Natural killer cell treated with Interleukin-12 subunit alpha and Interleukin-12 subunit beta and Interleukin-15 and Interleukin-18, amount 100 ng/mL, for 72 hours (primary cell): ENCODE data around the gene LEAP2. TPM values are rescaled to one million over a fixed set of nuclear protein-coding genes. Genes with fewer than 3 reads are reported as not detected.
"Not testable (repeated sequence)": the region's sequence is repeated elsewhere in the genome, so short reads cannot be mapped to it uniquely, and the experiment has no call there.

Experiments
- ATAC-seq, 2 donors: fragments of 150-1000 bp; cut with Tn5 transposase in 1 of 2; sonication (Bioruptor Pico), chemical (Tn5 transposase) in 1 of 2; 2 replicates each; pipeline ENCODE4 v1.10.0; 2021
- DNase-seq: peaks from one replicate; pipeline ENCODE4 v3.0.0; 2022; ENCODE audit warnings: low spot score
- H3K27ac Mint-ChIP-seq, 2 donors: 1 replicate in 1 of 2; 2 replicates in 1 of 2; pipeline ENCODE4 v1.8.0; 2022; ENCODE audit warnings: mixed read lengths in 2 of 2, mild to moderate bottlenecking in 1 of 2, moderate library complexity in 1 of 2
- H3K27me3 Mint-ChIP-seq, 2 donors: 1 replicate in 1 of 2; 2 replicates in 1 of 2; pipeline ENCODE4 v1.8.0; 2022; ENCODE audit warnings: mixed read lengths in 2 of 2
- H3K36me3 Mint-ChIP-seq: one replicate; pipeline ENCODE4 v1.8.0; 2022; ENCODE audit warnings: mixed read lengths
- H3K4me1 Mint-ChIP-seq, 2 donors: 1 replicate in 1 of 2; 2 replicates in 1 of 2; pipeline ENCODE4 v1.8.0; 2022; ENCODE audit warnings: low read depth in 2 of 2, mixed read lengths in 2 of 2, mild to moderate bottlenecking in 1 of 2
- H3K4me3 Mint-ChIP-seq: one replicate; pipeline ENCODE4 v1.8.0; 2022; ENCODE audit warnings: mixed read lengths
- H3K9me3 Mint-ChIP-seq: 2 replicates; pipeline ENCODE4 v1.8.0; 2022; ENCODE audit warnings: mixed read lengths
- total RNA-seq, 2 donors: library from RNA; stranded (reverse); gene quantifications; one replicate each; pipeline ENCODE4 v1.2.3, GENCODE V29; 2022

LEAP2 gene
- total RNA-seq, 2 donors from 2014 or later: 2.7 to 5.6 TPM

DNA sequence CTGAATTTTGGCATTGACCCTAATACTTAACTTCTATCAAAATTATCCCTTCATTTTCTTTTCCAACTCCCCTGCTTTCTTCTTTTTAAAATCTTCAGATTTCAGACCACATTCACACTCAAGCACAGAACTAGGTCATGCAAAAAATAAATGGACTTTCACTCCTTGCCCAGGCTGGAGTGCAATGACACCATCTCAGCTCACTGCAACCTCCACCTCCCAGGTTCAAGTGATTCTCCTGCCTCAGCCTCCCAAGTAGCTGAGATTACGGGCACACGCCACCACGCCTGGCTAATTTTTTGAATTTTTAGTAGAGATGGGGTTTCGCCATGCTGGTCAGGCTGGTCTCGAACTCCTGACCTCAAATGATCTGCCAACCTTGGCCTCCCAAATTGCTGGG lies 18.5 kb upstream of the LEAP2 start:
- H3K9me3 Mint-ChIP-seq, H3K27ac Mint-ChIP-seq, H3K4me3 Mint-ChIP-seq, DNase-seq, H3K4me1 Mint-ChIP-seq, ATAC-seq, H3K36me3 Mint-ChIP-seq: not testable (repeated sequence)
- peaks cover 14 to 25% of the 10 kb centered on the region in 2 donors for H3K27me3 Mint-ChIP-seq

DNA sequence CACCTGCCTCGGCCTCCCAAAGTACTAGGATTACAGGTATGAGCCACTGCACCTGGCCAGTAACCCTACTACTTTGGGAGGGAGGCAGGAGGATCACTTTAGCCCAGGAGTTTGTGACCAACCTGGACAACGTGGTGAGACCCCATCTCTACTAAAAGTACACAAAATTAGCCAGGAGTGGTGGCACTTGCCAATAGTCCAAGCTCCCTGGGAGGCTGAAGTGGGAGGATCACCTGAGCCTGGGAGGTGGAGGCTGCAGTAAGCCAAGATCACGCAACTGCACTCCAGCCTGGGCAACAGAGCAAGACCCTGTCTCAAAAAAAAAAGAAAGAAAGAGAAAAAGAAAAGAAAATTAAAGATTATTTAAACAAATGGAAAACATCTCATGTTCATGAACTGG lies 17.5 kb upstream of the LEAP2 start:
- no peak overlapping the region for H3K27ac Mint-ChIP-seq
- no peaks in the 10 kb centered on the region for H3K36me3 Mint-ChIP-seq
- H3K4me1 Mint-ChIP-seq: no peaks in the 10 kb centered on the region

DNA sequence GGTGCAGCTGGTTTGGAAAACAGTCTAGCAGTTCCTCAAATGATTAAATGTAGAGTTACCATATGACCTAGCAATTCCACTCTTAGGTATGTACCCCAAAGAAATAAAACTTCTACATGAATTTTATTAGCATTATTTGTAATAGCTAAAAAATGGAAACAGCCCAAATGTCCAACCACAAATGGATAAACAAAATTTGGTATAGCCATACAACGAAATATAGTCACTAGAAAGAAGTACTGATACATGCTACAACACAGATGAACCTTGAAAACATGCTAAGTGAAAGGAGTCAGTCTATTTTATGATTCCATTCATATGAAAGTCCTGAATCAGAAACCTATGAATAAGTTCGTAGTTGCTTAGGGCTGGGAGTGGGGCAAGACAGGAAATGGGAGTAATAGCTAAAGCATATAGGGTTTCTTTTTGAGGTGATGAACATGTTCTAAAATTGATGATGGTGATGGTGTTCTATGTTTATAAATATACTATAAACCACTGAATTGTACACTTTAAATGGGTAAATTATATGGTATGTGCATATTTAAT lies 13.5 kb upstream of the LEAP2 start:
- H3K4me3 Mint-ChIP-seq: no peak overlapping the region
- H3K4me1 Mint-ChIP-seq: no peaks in the 10 kb centered on the region
- no peak for DNase-seq
- no peaks in the 10 kb centered on the region for H3K36me3 Mint-ChIP-seq
- no peak overlapping the region for H3K27ac Mint-ChIP-seq
- ATAC-seq: no peak
- H3K9me3 Mint-ChIP-seq: no peaks in the 10 kb centered on the region
- H3K27me3 Mint-ChIP-seq: peaks cover 11 to 17% of the 10 kb centered on the region in 2 donors

More for the DNA sequence above, 17.5 kb upstream of the LEAP2 start:
- no peaks in the 10 kb centered on the region for H3K9me3 Mint-ChIP-seq
- DNase-seq (no peak), ATAC-seq (no peak)
- peaks cover 16 to 25% of the 10 kb centered on the region in 2 donors for H3K27me3 Mint-ChIP-seq
- no peak overlapping the region for H3K4me3 Mint-ChIP-seq

DNA sequence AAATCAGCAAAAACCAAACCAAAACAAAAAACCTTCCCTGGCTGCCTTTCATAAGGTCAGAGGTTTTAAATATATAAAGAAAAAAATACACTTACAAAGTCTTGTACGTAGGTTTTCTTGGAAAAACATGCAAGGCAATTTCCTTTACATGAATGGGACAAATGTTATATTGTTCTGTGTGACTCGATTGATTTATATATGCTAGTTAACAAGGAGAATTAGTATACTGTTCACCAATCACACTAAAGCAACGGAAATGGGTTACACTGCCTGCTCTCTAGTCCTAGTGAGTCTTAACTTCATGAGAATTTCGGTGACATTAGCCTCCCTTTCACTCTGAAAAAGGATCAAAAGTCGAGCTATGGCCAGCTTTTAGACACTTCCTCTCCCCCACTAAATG lies 12.7 kb upstream of the LEAP2 start:
- Mint-ChIP-seq H3K4me3 (no peak overlapping the region), H3K36me3 (no peaks in the 10 kb centered on the region), H3K27ac (no peak overlapping the region), H3K27me3 (peaks cover 8 to 11% of the 10 kb centered on the region in 2 donors), H3K4me1 (peaks cover 6% of the 10 kb centered on the region in 2 donors), H3K9me3 (no peaks in the 10 kb centered on the region)
- DNase-seq (no peak), ATAC-seq (no peak)

DNA sequence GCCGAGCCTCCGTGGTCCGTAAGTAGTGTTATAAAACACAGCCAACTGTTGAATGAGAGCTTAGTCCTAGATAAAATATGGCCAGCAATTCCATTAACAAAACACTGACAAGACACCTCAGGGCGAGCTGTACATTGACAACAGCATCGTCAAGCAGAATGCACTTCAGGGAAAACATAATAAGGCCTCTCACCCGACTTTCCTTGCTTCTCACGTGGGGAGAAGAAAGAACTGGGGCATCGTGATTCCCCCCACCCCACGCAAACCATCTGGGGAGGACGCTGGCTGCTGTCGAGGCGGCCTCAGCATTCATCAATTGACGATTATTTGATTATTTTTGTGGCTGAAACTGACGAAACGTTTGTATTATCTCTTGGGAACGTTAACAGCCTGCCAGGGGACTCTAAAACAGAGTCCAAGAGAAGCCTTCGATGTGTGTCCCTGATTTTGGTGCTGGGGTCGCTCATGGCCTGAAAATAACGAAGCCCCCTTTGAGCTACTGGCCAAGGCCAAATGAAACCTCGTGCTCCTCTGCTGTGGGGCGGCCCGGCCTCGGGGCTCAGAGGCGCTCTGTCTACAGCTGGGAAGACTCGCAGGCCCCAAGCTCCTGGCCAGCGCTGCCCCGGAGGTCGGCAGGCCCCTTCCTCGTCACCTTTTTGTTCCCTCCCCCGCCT lies 7.7 kb upstream of the LEAP2 start:
- peaks cover 7% of the 10 kb centered on the region for H3K36me3 Mint-ChIP-seq
- peak in 1 of 2 donors; percentile 42 for ATAC-seq

DNA sequence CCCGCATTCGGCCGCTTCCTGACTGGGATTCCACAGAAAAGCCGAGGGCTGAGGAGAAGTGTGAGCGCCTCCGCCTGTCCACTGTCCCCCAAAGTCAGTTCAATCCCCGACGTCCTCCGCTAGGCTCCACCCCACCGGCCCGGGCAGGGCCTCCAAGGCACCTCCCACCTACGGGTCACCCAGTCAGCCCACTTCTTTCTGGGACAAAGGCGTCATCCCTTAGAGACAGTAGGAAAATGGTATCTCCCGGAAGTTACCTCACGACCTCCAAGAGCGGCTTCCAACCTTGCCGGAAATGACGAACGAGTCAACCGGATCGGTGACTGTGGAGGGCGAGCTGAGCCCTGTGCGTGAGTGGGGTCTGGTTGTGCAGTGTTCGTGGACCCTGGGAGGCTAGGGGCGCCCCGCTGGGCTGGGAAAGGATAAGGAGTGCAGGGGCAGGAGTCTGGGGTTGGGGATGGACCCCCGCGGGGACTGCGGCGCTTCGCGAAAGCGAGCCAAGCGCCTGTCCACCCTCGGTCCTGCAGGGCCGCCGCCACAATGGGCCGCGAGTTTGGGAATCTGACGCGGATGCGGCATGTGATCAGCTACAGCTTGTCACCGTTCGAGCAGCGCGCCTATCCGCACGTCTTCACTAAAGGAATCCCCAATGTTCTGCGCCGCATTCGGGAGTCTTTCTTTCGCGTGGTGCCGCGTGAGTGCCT lies 7.0 kb upstream of the LEAP2 start, which contains the start of the genes GDF9 and UQCRQ:
TSS of gene GDF9 (minus strand) at position 128 of the 704 bp plus-strand sequence. CDS start 1,936 bp downstream, outside the sequence.
TSS of gene UQCRQ (plus strand) at position 301 of the 704 bp plus-strand sequence. CDS start at position 541, 240 bp downstream.
- H3K9me3 Mint-ChIP-seq: no peaks in the 10 kb centered on the region
- H3K27me3 Mint-ChIP-seq: no peaks in the 10 kb centered on the region
- H3K4me3 Mint-ChIP-seq: peak within 1 kb of the TSS; percentile 99
- peaks cover 7% of the 10 kb centered on the region for H3K36me3 Mint-ChIP-seq
- peak; percentile 95 for DNase-seq
- peak; percentile 99 to 100 for ATAC-seq
- peaks cover 18 to 28% of the 10 kb centered on the region in 2 donors for H3K4me1 Mint-ChIP-seq
- H3K27ac Mint-ChIP-seq: peak within 1 kb of the TSS; percentile 94 to 97

More for the DNA sequence above, 7.7 kb upstream of the LEAP2 start:
- H3K27ac Mint-ChIP-seq: peak overlapping the region; percentile 94 to 97
- peaks cover 18 to 28% of the 10 kb centered on the region in 2 donors for H3K4me1 Mint-ChIP-seq
- H3K4me3 Mint-ChIP-seq: peak overlapping the region; percentile 99
- H3K9me3 Mint-ChIP-seq: no peaks in the 10 kb centered on the region
- DNase-seq: no peak
- no peaks in the 10 kb centered on the region for H3K27me3 Mint-ChIP-seq

DNA sequence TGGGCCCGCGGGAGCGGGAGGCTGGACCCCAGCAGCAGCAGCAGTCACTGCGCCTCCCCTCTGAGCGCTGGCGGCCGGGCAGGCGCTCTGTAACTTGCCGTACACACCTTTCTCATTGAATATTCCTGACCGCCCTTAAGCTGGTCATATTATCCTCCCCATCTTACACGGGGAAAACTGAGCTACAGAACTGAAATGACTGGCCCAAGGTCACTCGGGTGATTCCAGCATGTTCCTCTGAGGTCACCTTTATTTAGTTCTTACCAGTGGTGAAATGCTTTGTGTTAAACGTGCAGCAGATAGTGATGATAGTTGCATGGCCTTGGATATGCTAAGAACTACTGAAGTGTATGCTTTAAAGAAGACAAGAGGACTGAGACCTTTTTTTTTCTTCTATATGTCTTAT lies 6.4 kb upstream of the LEAP2 start:
- H3K27ac Mint-ChIP-seq: peak overlapping the region; percentile 94 to 97
- no peak for ATAC-seq
- no peaks in the 10 kb centered on the region for H3K27me3 Mint-ChIP-seq
- H3K9me3 Mint-ChIP-seq: no peaks in the 10 kb centered on the region
- peaks cover 18 to 28% of the 10 kb centered on the region in 2 donors for H3K4me1 Mint-ChIP-seq
- DNase-seq: no peak
- H3K36me3 Mint-ChIP-seq: peaks cover 7% of the 10 kb centered on the region
- peak overlapping the region; percentile 99 for H3K4me3 Mint-ChIP-seq

DNA sequence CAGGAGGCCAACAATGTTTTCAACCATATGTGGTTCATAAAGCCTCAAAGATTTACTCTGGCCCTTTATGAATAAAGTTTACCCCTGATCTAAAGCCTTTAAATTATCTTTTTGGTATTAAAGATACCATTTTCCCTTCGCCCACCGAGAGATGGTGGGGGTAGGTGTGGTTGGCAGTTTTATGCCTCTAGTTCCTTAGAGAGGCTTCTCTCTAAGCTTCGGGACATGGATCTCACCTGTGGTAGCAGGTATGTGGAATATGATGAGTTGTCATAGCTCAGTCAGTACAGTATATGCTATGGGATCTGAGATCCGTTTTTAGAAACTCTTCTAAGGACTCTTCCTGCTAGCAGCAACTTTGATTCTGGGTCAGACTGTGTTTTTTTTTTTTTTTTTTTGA lies 4.7 kb upstream of the LEAP2 start:
- Mint-ChIP-seq H3K4me3 (no peak overlapping the region), H3K4me1 (peaks cover 21 to 28% of the 10 kb centered on the region in 2 donors), H3K27ac (peak overlapping the region in 1 of 2 donors; percentile 97), H3K36me3 (peaks cover 7% of the 10 kb centered on the region), H3K27me3 (no peaks in the 10 kb centered on the region), H3K9me3 (no peaks in the 10 kb centered on the region)
- ATAC-seq (no peak), DNase-seq (no peak)

DNA sequence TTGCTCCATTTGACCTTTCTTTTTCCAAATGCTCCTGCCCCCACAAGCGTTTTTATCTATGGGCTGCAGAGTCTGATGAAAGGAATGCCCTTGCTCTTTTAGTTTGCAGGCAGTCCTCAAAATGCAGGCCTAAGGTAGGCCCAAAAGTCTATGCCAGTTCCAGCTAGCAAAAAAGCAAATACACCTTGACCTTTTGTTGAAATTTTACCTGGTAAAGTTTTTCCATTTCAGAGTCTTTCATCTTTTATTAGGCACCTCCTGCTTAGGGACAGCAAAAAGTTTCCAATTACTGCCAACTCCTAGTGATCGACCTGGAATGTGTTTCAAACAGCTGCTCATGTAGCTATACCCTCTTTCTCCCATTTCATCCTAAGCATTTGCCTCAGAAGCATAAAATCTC lies 2.7 kb upstream of the LEAP2 start:
- Mint-ChIP-seq H3K36me3 (peaks cover 7% of the 10 kb centered on the region), H3K4me3 (no peak overlapping the region), H3K27ac (no peak overlapping the region), H3K9me3 (no peaks in the 10 kb centered on the region), H3K4me1 (peaks cover 15 to 22% of the 10 kb centered on the region in 2 donors), H3K27me3 (no peaks in the 10 kb centered on the region)
- no peak for ATAC-seq
- DNase-seq: no peak

DNA sequence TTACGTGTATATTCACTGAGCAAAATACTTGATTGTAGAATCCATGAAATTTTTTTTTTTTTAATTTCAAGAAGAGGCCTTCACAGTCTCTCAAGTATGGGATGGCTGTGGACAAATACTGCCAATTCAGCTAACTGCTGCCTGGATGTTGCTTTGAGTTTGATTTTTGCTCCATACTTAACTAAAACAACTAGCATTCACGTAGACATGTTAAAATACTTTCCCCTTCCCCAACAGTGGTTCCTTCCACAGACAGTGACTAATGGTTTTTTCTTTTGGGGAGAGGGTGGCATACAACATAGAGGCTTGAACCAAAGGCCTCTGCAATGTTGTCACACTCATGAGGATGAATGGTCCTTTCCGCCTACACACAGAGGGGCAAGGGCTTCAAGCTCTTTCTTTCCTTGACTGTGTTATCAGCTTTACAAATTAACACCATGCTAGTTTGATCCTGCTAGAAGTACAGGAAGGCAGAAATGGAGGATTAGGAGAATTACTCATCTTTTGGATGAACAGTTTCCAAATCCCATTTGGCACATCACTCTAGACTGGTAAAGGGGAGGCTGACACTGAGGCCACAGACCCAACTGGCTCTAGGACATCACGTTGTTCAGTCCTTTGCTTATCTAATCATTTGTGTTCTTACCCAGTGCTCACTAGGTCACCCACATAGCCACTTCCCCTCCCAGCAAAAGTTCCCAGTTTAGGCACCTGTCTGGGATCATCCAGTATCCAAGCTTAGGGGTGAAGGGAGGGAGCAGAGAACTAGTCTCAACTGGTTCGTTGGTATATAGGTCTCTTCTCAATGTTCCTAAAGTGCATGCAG lies 1.8 kb upstream of the LEAP2 start:
- no peak for ATAC-seq
- DNase-seq: no peak
- Mint-ChIP-seq H3K4me3 (no peak overlapping the region), H3K27me3 (no peaks in the 10 kb centered on the region), H3K4me1 (peaks cover 7 to 13% of the 10 kb centered on the region in 2 donors), H3K27ac (no peak overlapping the region), H3K36me3 (peaks cover 7% of the 10 kb centered on the region), H3K9me3 (no peaks in the 10 kb centered on the region)

DNA sequence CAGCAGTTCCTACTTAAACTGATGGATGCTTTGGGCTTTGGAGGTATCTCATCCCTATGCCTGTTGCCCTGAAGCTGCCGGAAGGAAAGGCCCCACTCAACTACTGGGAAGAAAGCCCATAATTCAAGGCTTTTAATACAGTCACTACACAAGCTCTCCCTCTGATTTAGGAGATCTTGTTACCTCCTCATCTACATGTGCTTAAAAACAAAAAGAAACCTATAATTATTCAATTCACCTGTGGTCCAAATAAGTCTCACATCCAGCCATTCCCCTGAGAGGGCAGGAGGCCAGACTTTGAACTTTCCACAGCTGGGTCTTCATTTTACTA lies 715 bp upstream of the LEAP2 start:
- Mint-ChIP-seq H3K4me3 (no peak overlapping the region), H3K27ac (peak overlapping the region; percentile 7 to 15), H3K27me3 (no peaks in the 10 kb centered on the region), H3K4me1 (peaks cover 3 to 4% of the 10 kb centered on the region in 2 donors), H3K9me3 (no peaks in the 10 kb centered on the region), H3K36me3 (no peaks in the 10 kb centered on the region)
- ATAC-seq (no peak), DNase-seq (no peak)

DNA sequence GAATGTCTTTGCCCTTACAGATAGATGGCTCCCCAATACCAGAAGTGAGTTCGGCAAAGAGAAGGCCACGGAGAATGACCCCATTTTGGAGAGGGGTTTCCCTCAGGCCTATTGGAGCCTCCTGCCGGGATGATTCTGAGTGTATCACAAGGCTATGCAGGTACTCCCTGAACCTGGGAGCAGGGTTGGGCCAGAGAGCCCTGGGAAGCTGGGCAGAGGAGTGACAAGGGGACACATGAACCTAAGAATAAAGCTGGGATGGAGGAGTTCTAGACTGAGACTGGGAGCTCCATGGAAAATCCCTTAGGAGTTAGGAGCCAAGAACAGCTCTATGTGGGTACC lies 433 bp downstream of the LEAP2 start:
- Mint-ChIP-seq H3K4me3 (no peak overlapping the region), H3K27me3 (no peaks in the 10 kb centered on the region), H3K4me1 (peaks cover under 1 to 3% of the 10 kb centered on the region in 2 donors), H3K9me3 (no peaks in the 10 kb centered on the region), H3K36me3 (no peaks in the 10 kb centered on the region), H3K27ac (no peak overlapping the region)
- DNase-seq (no peak), ATAC-seq (no peak)

DNA sequence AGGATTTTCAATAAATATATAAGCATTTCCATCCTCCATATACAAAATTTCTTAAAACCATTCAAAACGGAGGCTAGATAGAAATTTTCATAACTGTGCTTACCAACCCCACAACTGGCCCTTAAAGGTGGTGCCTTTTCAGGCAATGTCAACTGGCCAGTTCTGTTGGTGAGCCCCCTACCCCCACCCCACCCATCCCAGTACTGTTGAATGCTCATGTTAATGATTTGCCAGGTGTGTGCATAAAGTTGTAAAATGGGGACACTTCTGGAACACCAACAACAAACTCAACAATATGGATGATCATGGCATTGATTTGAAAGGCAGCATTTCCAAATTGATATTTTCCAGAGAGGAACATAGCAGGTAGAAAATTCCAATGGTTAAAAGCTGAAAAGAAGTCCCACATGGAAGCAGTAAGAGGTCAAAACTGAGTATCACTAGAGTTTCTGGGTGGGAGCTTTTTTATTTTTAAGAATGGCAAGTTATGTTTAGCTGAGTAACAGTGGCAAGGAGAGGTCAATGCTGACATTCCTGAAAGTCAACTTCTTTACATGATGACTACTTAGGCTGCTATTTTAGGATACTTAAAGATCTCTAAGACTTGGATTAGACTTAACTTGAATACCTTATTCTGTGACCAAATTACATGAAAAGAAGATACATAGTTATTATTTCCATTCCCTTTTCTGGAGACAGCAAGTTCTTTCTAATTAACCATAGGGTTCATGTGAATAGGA lies 2.7 kb downstream of the LEAP2 start:
- no peaks in the 10 kb centered on the region for H3K36me3 Mint-ChIP-seq

More for the DNA sequence above, 2.7 kb downstream of the LEAP2 start:
- no peaks in the 10 kb centered on the region for H3K9me3 Mint-ChIP-seq
- no peak overlapping the region for H3K27ac Mint-ChIP-seq
- DNase-seq (no peak), ATAC-seq (no peak)
- H3K4me1 Mint-ChIP-seq: peaks cover 0 to 3% of the 10 kb centered on the region in 2 donors
- H3K27me3 Mint-ChIP-seq: no peaks in the 10 kb centered on the region
- H3K4me3 Mint-ChIP-seq: no peak overlapping the region
